Urinary bladder (tissue), 4 donors: ENCODE measurements around the gene RANBP9. TPM values are rescaled to one million over a fixed set of nuclear protein-coding genes. Genes with fewer than 3 reads are reported as not detected.
A peak's percentile ranks its signal among the peaks of the same experiment; 100 is the strongest.

Experiments
- DNase-seq: peaks from one replicate; pipeline ENCODE4 v3.0.0-alpha.2; 2015; ENCODE audit errors: extremely low spot score
- H3K27ac ChIP-seq: one replicate; pipeline ENCODE4 v1.5.1; 2013; ENCODE audit warnings: low read depth, mild to moderate bottlenecking, moderate library complexity
- H3K36me3 ChIP-seq: one replicate; pipeline ENCODE4 v1.6.1; 2013; ENCODE audit warnings: mild to moderate bottlenecking, moderate library complexity; ENCODE audit not compliant: insufficient read depth
- H3K4me1 ChIP-seq: one replicate; pipeline ENCODE4 v1.6.1; 2013; ENCODE audit warnings: mild to moderate bottlenecking, moderate library complexity; ENCODE audit not compliant: insufficient read depth
- H3K4me3 ChIP-seq: one replicate; pipeline ENCODE4 v1.5.1; 2013; ENCODE audit warnings: low read depth, low read length
- WGBS: extraction: QIAGEN DNeasy Blood & Tissue Kit; methylation state at CpG from one replicate; pipeline ENCODE4 v1.1.7; 2013; 5-methylcytosine and 5-hydroxymethylcytosine counted together
- polyA plus RNA-seq: library from polyadenylated mRNA; stranded (reverse); fragments of 200-250 nt; gene quantifications from one replicate; pipeline ENCODE4 v1.2.3, GENCODE V29; 2013
- total RNA-seq: library from RNA; depleted of rRNA; stranded (reverse); fragments of >200 nt; gene quantifications from one replicate; pipeline ENCODE4 v1.2.3, GENCODE V29; 2014
- donor health status: healthy with polysubstance abuse.
- donor health status: healthy.

Gene RANBP9
- total RNA-seq (57.2 TPM), polyA plus RNA-seq (26.8 TPM)

DNA sequence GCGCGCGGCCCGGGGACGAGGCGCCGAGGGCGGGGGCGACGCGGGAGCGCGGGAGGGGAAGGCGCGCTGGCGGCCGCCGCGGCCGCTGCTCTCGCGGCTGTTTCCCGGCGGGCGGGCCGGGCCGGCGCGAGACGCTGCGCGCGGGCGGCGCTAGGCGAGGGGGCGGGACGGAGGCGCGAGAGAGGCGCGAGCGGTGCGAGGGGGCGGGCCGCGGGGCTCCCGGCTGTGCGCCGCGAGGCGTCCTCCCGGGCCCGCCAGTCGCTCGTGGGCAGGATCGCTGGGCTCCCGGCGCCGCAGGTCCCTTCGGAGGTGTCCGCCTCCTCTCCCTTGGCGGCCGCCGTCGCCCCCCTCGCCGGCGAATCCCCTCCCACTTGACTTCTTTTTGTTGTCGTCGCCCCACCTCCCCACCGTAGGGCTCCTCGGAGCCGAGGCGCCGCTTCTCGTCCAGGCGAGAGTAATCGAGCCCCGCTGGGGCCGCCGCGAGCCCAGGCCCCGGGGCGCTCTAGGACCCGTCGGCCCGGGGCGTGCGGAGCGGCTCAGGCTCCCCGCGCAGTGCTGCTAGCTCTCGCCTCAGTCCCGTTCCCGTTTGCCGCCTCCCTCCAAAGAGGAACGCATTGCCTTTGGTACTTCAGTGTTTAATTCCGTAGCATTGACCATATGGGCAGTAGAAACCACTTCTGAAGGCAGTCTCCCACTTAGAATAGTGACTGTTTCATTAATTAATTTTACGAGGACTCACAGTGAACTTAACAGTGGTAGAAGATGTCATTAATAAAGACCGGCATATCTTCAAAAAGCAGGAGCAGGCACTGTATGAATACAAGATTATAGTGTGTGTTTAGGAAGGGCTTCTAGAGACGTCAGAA, at the start of gene RANBP9:
Gene RANBP9, minus strand, starts transcription at position 103 of the 866 bp plus-strand sequence. CDS start 330 bp downstream, outside the sequence.
- peak within 1 kb of the TSS; percentile 97 for H3K4me3 ChIP-seq
- H3K27ac ChIP-seq: peak within 1 kb of the TSS; percentile 98
- under 1% methylated on average over 101 of the region's 102 CpGs for WGBS
- DNase-seq: peak; percentile 61
- H3K4me1 ChIP-seq: no peaks in the 10 kb centered on the region
- no peaks in the 10 kb centered on the region for H3K36me3 ChIP-seq

DNA sequence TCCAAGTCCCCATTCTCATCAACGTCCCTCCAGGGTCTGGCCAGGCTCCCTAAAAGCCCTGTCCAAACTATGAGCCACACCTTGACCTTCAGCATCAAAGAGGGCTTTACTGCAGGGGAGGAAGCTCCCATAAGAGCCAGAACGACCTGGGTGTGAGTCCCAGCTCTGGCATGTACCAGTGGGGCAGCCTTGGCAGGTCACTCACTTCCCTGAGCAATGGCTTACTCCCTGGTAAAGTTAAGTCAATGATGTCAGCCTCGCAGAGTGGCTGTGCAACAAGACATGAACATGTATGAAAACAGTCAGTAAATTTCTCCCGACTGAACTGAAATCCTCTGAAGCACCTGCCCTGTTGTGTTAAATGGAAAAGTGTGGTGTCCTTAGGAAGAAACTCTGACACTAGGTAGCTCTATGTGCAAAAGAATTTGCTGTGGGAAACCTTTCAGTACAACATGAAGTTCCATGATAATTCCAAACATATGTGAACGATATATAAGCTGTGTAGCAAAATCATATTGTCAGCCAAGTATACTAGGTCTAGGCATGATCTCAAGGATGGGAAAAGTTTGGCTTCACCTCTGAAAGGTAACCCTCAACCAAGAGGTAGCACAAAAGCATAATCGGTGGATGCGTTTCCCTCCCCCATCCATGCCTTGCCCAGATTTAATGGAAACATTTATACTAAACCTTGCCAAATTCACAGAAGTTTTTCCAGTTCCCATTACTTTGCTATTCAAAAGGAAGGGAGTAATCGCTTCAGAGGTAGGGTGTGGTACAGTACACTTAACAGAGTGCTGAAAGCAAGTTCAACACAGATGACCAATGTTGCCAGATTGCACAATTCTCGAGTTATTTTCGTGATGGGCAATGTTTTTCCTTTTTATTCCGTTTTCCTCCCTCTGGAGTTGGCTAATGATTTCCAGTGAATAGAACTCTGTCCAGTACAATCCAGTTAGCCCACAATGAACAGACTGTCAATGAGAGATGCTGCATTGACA, 49.0 kb upstream of the RANBP9 start:
- no peak for DNase-seq
- 64% methylated on average over 11 of the region's 11 CpGs for WGBS

DNA sequence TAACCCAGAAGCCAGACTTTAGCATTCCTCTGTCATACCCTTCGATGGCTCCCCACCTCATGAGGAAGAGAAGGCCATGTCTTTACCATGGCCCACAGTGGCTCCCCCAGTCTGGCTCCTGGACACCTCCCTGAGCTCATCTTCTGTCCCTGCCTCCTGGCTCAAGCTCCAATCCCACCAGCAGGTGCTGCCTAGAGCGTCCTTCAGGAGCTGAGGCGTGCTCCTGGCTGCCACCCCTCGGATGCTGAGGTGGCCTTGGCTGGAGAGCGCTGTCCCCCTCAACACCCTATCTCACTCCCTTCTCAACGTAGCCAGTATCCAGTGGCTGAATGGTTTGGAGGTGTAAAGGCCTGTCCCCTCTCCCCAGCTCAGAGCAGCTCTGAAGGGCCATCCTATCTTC, 47.4 kb upstream of the RANBP9 start:
- WGBS: 96% methylated on average over 6 of the region's 6 CpGs

More for the DNA sequence above, 49.0 kb upstream of the RANBP9 start:
- Histone ChIP-seq H3K4me3 (no peak overlapping the region), H3K4me1 (no peaks in the 10 kb centered on the region), H3K36me3 (no peaks in the 10 kb centered on the region), H3K27ac (no peak overlapping the region)

DNA sequence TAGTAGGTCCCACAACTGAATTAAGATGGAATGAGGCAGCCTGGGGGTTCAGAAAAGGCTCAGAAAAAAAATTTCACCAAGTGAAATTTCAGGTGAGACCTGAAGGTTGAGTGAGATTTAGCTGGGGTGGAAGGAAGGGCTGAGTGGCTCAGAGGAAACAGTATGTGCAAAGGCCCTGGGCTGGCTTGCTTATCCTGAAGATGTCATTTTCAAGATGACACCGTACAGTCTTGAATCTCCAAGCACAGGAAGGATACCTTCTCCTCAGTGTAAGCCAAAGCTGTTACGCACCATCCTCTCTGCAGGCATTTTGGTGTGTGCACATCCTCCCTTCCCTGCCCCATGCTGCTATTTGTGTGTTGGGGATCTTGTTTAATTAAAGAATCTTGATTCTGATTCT, 43.0 kb upstream of the RANBP9 start:
- 92% methylated on average over 2 of the region's 2 CpGs for WGBS
- Histone ChIP-seq H3K27ac (no peak overlapping the region), H3K4me3 (no peak overlapping the region), H3K36me3 (no peaks in the 10 kb centered on the region), H3K4me1 (no peaks in the 10 kb centered on the region)
- no peak for DNase-seq

More for the DNA sequence above, 47.4 kb upstream of the RANBP9 start:
- Histone ChIP-seq H3K36me3 (no peaks in the 10 kb centered on the region), H3K27ac (no peak overlapping the region), H3K4me1 (no peaks in the 10 kb centered on the region), H3K4me3 (no peak overlapping the region)
- no peak for DNase-seq

DNA sequence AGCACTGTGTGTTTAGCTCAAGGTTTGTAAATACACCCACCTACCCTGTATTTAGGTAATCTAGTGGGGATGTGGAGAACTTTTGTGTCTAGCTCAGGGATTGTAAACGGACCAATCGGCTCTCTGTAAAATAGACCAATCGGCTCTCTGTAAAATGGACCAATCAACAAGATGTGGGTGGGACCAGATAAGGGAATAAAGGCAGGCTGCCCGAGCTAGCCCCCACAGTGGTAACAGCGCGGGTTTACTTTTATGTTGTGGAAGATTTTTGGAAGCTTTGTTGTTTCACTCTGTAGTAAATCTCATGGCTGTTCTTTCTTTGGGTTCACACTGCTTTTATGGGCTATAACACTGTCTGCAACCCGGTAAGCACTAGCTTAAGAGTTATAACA, 32.1 kb upstream of the RANBP9 start:
- 90% methylated on average over 7 of the region's 7 CpGs for WGBS
- H3K27ac ChIP-seq: no peak overlapping the region
- no peak overlapping the region for H3K4me3 ChIP-seq
- no peak for DNase-seq
- no peaks in the 10 kb centered on the region for H3K4me1 ChIP-seq
- no peaks in the 10 kb centered on the region for H3K36me3 ChIP-seq

DNA sequence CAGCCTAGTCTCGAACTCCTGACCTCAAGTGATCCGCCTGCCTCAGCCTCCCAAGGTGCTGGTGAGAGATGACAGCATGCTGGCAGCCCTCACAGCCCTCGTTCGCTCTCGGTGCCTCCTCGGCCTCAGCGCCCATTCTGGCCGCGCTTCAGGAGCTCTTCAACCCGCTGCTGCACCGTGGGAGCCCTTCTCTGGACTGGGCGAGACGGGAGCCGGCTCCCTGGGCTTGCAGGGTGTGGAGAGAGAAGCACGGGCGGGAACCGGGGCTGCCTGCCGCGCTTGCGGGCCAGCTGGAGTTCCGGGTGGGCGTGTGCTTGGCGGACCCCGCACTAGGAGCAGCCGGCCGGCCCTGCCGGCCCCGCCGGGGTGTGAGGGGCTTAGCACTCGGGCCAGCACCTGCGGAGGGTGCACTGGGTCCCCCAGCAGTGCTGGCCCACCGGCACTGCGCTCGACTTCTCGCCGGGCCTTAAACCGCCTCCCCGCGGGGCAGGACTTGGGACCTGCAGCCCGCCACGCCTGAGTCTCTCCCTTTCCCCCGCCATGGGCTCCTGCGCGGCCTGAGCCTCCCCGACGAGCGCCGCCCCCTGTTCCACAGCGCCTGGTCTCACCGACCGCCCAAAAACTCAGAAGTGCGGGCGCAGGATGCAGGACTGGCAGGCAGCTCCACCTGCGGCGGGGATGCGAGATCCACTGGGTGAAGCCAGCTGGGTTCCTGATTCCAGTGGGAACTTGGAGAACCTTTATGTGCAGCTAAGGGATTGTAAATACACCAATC, 31.5 kb upstream of the RANBP9 start:
- Histone ChIP-seq H3K4me1 (no peaks in the 10 kb centered on the region), H3K27ac (no peak overlapping the region), H3K36me3 (no peaks in the 10 kb centered on the region), H3K4me3 (no peak overlapping the region)
- no peak for DNase-seq
- 69% methylated on average over 56 of the region's 56 CpGs for WGBS

DNA sequence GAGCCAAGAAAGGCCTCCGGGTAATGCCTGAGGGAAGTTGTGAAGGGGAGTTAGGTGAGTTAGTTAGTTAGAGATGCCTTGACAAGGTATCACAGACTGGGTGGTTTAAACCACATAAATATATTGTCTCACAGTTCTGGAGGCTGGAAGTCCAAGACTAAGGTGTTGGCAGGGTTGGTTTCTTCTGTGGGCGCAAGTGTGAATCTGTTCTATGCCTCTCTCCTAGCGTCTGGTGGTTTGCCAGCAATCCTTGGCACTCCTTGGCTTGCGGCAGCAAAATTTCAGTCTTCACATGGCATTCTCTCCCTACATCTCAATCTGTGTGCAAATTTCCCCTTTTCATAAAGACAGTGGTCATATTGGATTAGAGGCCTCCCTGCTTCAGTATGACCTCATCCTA, 29.7 kb upstream of the RANBP9 start:
- H3K36me3 ChIP-seq: no peaks in the 10 kb centered on the region
- no peaks in the 10 kb centered on the region for H3K4me1 ChIP-seq
- 84% methylated on average over 4 of the region's 4 CpGs for WGBS
- no peak for DNase-seq
- no peak overlapping the region for H3K27ac ChIP-seq
- no peak overlapping the region for H3K4me3 ChIP-seq

DNA sequence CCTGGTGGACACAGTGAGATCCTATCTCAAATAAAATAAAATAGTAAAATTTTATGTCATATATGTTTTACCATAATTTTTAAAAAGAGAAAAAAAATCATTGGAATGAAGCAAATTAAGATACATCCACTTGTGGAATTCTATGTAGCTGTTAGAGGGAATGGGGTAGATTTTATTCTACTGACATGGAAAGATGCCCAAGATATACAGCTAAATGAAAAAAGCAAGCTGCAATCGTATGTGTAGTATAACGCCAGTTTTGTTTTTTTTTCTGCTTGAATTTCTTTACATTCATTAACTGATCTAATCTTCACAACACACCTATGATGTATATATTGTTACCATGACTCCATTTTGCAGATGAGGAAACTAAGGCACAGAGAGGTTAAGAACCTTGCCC, 23.4 kb upstream of the RANBP9 start:
- H3K27ac ChIP-seq: no peak overlapping the region
- DNase-seq: no peak
- H3K4me1 ChIP-seq: no peaks in the 10 kb centered on the region
- WGBS: 88% methylated on average over 2 of the region's 2 CpGs
- H3K36me3 ChIP-seq: no peaks in the 10 kb centered on the region
- H3K4me3 ChIP-seq: no peak overlapping the region

DNA sequence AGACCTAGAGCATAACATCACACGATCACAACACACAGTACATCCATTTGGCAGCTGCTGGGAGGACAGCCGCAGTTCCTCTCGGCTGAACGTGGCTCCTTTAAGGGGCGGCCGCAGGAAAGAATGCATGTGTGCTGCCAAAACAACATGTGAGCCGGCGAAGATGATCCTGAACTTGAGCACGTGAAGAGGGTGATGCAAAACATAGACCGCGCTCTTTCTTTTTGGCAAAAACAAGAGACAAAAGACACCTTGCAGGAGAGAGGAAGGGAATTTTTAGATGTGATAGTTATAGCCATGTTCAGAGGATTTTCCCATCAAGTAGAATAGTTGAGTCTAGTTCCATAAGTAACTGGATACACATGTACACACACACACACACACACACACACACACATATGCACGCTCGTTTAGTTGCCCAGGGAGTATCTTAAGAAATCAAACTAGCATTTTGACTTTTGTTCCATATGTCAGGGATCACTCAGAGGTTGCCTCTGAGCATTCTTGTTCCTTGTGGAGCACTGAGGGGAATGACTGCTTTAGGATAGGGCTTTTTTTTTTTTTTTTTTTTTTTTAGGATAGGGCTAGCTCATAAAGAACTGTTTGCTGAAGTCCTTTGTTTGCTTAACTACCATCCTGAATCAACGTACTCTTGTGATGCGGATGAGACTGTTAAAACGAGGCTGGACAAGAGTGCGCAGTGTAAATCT, 21.7 kb upstream of the RANBP9 start:
- DNase-seq: peak; percentile 71
- H3K4me1 ChIP-seq: no peaks in the 10 kb centered on the region
- no peak overlapping the region for H3K27ac ChIP-seq
- H3K36me3 ChIP-seq: no peaks in the 10 kb centered on the region
- H3K4me3 ChIP-seq: no peak overlapping the region
- 16% methylated on average over 17 of the region's 17 CpGs for WGBS

DNA sequence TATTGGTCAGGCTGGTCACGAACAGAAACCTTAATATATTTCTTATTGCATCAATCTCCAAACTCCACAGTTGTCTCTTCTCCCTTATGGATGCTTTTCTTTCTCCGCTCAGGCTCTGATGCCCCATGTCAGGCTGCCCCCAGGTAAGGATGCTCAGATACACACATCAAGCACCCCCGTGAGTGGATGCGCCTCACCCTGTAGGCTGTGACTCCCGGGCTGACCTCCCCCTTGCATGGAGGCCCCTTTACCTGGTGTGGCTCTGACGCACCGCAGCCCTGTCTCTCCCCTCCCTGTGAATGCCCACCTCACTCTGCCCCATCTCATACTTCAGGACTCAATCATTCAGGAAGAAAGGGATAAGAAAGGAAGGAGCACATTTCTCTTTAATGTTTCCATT, 19.1 kb upstream of the RANBP9 start:
- 85% methylated on average over 7 of the region's 7 CpGs for WGBS
- H3K4me3 ChIP-seq: no peak overlapping the region
- H3K27ac ChIP-seq: no peak overlapping the region
- no peaks in the 10 kb centered on the region for H3K4me1 ChIP-seq
- no peak for DNase-seq
- H3K36me3 ChIP-seq: no peaks in the 10 kb centered on the region

DNA sequence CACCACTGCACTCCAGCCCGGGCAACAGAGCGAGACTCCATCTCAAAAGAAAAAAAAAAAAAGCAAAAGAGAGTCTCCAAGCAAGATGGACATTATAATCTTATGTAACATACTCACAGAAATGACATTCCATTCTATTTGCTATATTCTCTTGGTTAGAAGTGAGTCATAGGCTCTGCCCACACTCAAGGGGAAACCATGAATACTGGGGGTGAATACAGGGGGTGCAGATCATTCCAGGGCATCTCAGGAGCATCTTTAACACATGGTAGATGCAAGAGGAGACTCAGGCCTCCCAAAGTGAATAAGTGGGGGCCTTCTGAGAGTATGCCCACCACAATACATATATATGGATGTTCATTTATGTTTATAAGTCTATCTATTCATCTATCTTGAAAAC, 18.3 kb upstream of the RANBP9 start:
- Histone ChIP-seq H3K27ac (no peak overlapping the region), H3K36me3 (no peaks in the 10 kb centered on the region), H3K4me3 (no peak overlapping the region), H3K4me1 (no peaks in the 10 kb centered on the region)
- 92% methylated on average over 2 of the region's 2 CpGs for WGBS
- DNase-seq: no peak

DNA sequence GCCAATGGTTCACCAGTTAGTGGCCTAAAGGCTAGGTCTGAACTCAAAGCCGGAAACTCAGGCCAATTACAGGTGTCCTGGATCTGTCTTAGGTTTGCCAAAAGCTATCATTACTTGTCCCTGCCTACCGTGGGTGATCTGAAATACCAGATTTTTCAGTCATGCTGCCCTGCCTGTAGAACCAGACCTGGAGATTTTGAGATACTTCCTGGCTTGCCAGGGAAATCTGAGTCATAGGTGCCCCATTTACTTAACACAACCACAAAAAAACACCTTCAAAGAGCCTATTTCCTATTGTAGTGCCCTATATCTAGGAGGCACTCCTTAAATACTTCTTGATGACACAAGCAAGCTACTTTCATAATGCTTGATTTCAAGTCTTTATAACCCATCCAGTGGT, 13.9 kb upstream of the RANBP9 start:
- no peak overlapping the region for H3K4me3 ChIP-seq
- H3K27ac ChIP-seq: no peak overlapping the region
- H3K36me3 ChIP-seq: no peaks in the 10 kb centered on the region
- peak; percentile 35 for DNase-seq
- no peaks in the 10 kb centered on the region for H3K4me1 ChIP-seq
- 76% methylated on average over 2 of the region's 2 CpGs for WGBS

DNA sequence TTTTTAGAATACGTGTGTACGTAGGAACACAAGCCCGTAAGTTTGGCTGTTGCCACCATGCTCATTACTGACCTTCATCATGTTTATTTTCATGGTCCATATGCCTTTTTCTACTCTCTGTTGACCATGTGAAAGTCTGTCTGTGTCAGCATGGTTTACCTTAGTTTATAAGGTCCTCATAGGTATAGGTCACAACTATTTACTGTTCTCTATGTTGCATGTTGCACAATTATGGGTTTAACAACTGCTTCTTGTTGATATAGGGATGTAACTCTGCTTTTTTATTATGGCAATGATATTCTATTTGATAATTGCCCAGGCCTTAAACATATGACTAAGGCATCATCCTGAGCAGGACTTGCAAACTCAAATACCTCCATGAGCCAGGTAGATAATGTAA, 13.4 kb upstream of the RANBP9 start:
- no peak overlapping the region for H3K4me3 ChIP-seq
- no peak overlapping the region for H3K27ac ChIP-seq
- 98% methylated on average over 3 of the region's 3 CpGs for WGBS
- no peak for DNase-seq
- H3K36me3 ChIP-seq: no peaks in the 10 kb centered on the region
- no peaks in the 10 kb centered on the region for H3K4me1 ChIP-seq
